Parathyroid adenoma (tissue), 2 donors: ENCODE results near the gene NHS.

Experiments used
- H2AFZ ChIP-seq: fragments of 300-600 bp; sonication (generic); one replicate; pipeline ENCODE4 v1.7.0; 2017; ENCODE audit warnings: antibody characterized with exemption, mild to moderate bottlenecking
- H3K27ac ChIP-seq: fragments of 300-600 bp; sonication (generic); one replicate; pipeline ENCODE4 v1.7.0; 2017
- H3K27me3 ChIP-seq: fragments of 300-600 bp; sonication (generic); one replicate; pipeline ENCODE4 v1.7.0; 2017; ENCODE audit warnings: low read length; ENCODE audit not compliant: control insufficient read depth, insufficient read depth
- H3K36me3 ChIP-seq: fragments of 300-600 bp; sonication (generic); one replicate; pipeline ENCODE4 v1.7.0; 2017; ENCODE audit warnings: low read length; ENCODE audit not compliant: control insufficient read depth, insufficient read depth
- H3K4me1 ChIP-seq: fragments of 300-600 bp; sonication (generic); one replicate; pipeline ENCODE4 v1.7.0; 2017; ENCODE audit warnings: control low read depth
- H3K4me2 ChIP-seq: fragments of 300-600 bp; sonication (generic); one replicate; pipeline ENCODE4 v1.7.0; 2017; ENCODE audit warnings: low read length
- H3K4me3 ChIP-seq: fragments of 300-600 bp; sonication (generic); one replicate; pipeline ENCODE4 v1.7.0; 2017; ENCODE audit warnings: low read depth, low read length
- H3K79me2 ChIP-seq: fragments of 300-600 bp; sonication (generic); one replicate; pipeline ENCODE4 v1.7.0; 2017; ENCODE audit warnings: control low read depth
- H3K9ac ChIP-seq: fragments of 300-600 bp; sonication (generic); one replicate; pipeline ENCODE4 v1.7.0; 2017; ENCODE audit warnings: mild to moderate bottlenecking
- H3K9me3 ChIP-seq: fragments of 300-600 bp; sonication (generic); one replicate; pipeline ENCODE4 v1.7.0; 2017; ENCODE audit warnings: low read length; ENCODE audit not compliant: control insufficient read depth
- CTCF ChIP-seq: fragments of 300-600 bp; sonication (generic); IDR thresholded peaks from one replicate; pipeline ENCODE4 v1.7.0; 2017; ENCODE audit warnings: antibody characterized with exemption, mild to moderate bottlenecking
- donor health status: primary hyperparathyroidism.

Gene NHS

GRCh38 chrX:17679820-17680219 is 304.8 kb downstream of the NHS start:
- Histone ChIP-seq H2AFZ (no peak overlapping the region), H3K27me3 (no peaks in the 10 kb centered on the region), H3K4me2 (no peak overlapping the region), H3K79me2 (no peaks in the 10 kb centered on the region), H3K4me3 (no peak overlapping the region), H3K4me1 (no peaks in the 10 kb centered on the region), H3K9ac (no peak overlapping the region), H3K36me3 (no peaks in the 10 kb centered on the region), H3K27ac (no peak overlapping the region), H3K9me3 (no peaks in the 10 kb centered on the region)
- no peak for TF ChIP-seq CTCF

GRCh38 chrX:17680732-17681413 is 305.9 kb downstream of the NHS start:
- H3K4me2 ChIP-seq = no peak overlapping the region
- no peaks in the 10 kb centered on the region for H3K4me1 ChIP-seq
- no peaks in the 10 kb centered on the region for H3K36me3 ChIP-seq
- TF ChIP-seq CTCF = no peak
- no peaks in the 10 kb centered on the region for H3K9me3 ChIP-seq
- H3K9ac ChIP-seq = no peak overlapping the region
- H3K4me3 ChIP-seq = no peak overlapping the region
- no peak overlapping the region for H2AFZ ChIP-seq
- H3K27ac ChIP-seq = no peak overlapping the region
- no peaks in the 10 kb centered on the region for H3K79me2 ChIP-seq
- H3K27me3 ChIP-seq = no peaks in the 10 kb centered on the region

GRCh38 chrX:17682259-17682658 is 307.3 kb downstream of the NHS start:
- Histone ChIP-seq H3K9ac (no peak overlapping the region), H3K27me3 (no peaks in the 10 kb centered on the region), H2AFZ (no peak overlapping the region), H3K36me3 (no peaks in the 10 kb centered on the region), H3K9me3 (no peaks in the 10 kb centered on the region), H3K27ac (no peak overlapping the region), H3K4me1 (no peaks in the 10 kb centered on the region), H3K4me3 (no peak overlapping the region), H3K79me2 (no peaks in the 10 kb centered on the region), H3K4me2 (no peak overlapping the region)
- no peak for TF ChIP-seq CTCF

GRCh38 chrX:17685026-17685425 is 310.0 kb downstream of the NHS start:
- no peaks in the 10 kb centered on the region for H3K4me1 ChIP-seq
- no peaks in the 10 kb centered on the region for H3K79me2 ChIP-seq
- H3K27ac ChIP-seq = no peak overlapping the region
- no peaks in the 10 kb centered on the region for H3K36me3 ChIP-seq
- no peaks in the 10 kb centered on the region for H3K27me3 ChIP-seq
- H3K4me3 ChIP-seq = no peak overlapping the region
- H2AFZ ChIP-seq = no peak overlapping the region
- TF ChIP-seq CTCF = no peak
- no peak overlapping the region for H3K4me2 ChIP-seq
- H3K9ac ChIP-seq = no peak overlapping the region
- no peaks in the 10 kb centered on the region for H3K9me3 ChIP-seq

GRCh38 chrX:17687648-17688047 is 312.6 kb downstream of the NHS start:
- Histone ChIP-seq H2AFZ (no peak overlapping the region), H3K27me3 (no peaks in the 10 kb centered on the region), H3K79me2 (no peaks in the 10 kb centered on the region), H3K4me3 (no peak overlapping the region), H3K27ac (no peak overlapping the region), H3K4me1 (no peaks in the 10 kb centered on the region), H3K9me3 (no peaks in the 10 kb centered on the region), H3K36me3 (no peaks in the 10 kb centered on the region), H3K9ac (no peak overlapping the region), H3K4me2 (no peak overlapping the region)
- TF ChIP-seq CTCF = no peak
